K562 (cell line): ENCODE measurements around the gene ZMYND8. TPM values are rescaled to one million over a fixed set of nuclear protein-coding genes. Genes with fewer than 3 reads are reported as not detected.

Experiments
- CBX8 ChIP-seq: fragments of 200-600 bp; sonication (generic); IDR thresholded peaks from 2 replicates; pipeline ENCODE4 v1.6.1; 2012; ENCODE audit warnings: borderline replicate concordance, mixed run types, low read depth, mild to moderate bottlenecking, moderate library complexity, mixed read lengths, low read length, control low read depth, inconsistent platforms; ENCODE audit not compliant: poor library complexity, severe bottlenecking; ENCODE audit errors: extremely low read depth
- DMBX1 ChIP-seq: fragments of 250-450 bp; sonication (Bioruptor Pico); IDR thresholded peaks from 2 replicates; pipeline ENCODE4 v1.8.0; 2022; ENCODE audit warnings: inconsistent platforms, mild to moderate bottlenecking, moderate library complexity, borderline replicate concordance
- LCOR ChIP-seq: sonication (generic); formaldehyde crosslinking; IDR thresholded peaks from 2 replicates; pipeline ENCODE4 v1.8.0; 2022; ENCODE audit warnings: mild to moderate bottlenecking, missing genetic modification reagents
- MTA3 ChIP-seq: fragments of 450-650 bp; formaldehyde crosslinking; IDR thresholded peaks from 2 replicates; pipeline ENCODE4 v1.6.1; 2017; ENCODE audit warnings: mild to moderate bottlenecking, borderline replicate concordance
- NUFIP1 ChIP-seq: fragments of 450-650 bp; IDR thresholded peaks from 2 replicates; pipeline ENCODE4 v1.6.1; 2018; ENCODE audit not compliant: partially characterized antibody
- POLR3A ChIP-seq: IDR thresholded peaks from 2 replicates; pipeline ENCODE4 v1.6.1; 2011; ENCODE audit warnings: borderline replicate concordance, mild to moderate bottlenecking, moderate library complexity; ENCODE audit not compliant: insufficient read length, insufficient read depth; ENCODE audit errors: extremely low read depth
- SAP30 ChIP-seq: fragments of 200-600 bp; sonication (generic); IDR thresholded peaks from 2 replicates; pipeline ENCODE4 v1.6.1; 2012; ENCODE audit warnings: borderline replicate concordance, low read depth, mild to moderate bottlenecking, moderate library complexity, low read length, control low read depth, inconsistent platforms; ENCODE audit not compliant: insufficient read depth, poor library complexity, severe bottlenecking
- SRSF9 ChIP-seq: fragments of 200-400 bp; formaldehyde crosslinking; IDR thresholded peaks from 2 replicates; pipeline ENCODE4 v1.6.1; 2017; ENCODE audit warnings: low read depth, low read length, borderline replicate concordance
- TCF7L2 ChIP-seq: fragments of 150-350 bp; IDR thresholded peaks from 2 replicates; pipeline ENCODE4 v1.6.1; 2016; ENCODE audit warnings: low read depth, mild to moderate bottlenecking, low read length, moderate library complexity
- TRIM28 ChIP-seq: fragments of 450-650 bp; IDR thresholded peaks from 2 replicates; pipeline ENCODE4 v1.6.1; 2017
- ZNF140 ChIP-seq: fragments of 250-450 bp; sonication (Bioruptor Pico); IDR thresholded peaks from 2 replicates; pipeline ENCODE4 v1.8.0; 2021; ENCODE audit warnings: moderate library complexity, mild to moderate bottlenecking, inconsistent platforms
- ZNF232 ChIP-seq: sonication (generic); formaldehyde crosslinking; IDR thresholded peaks from 2 replicates; pipeline ENCODE4 v1.8.0; 2022; ENCODE audit warnings: mild to moderate bottlenecking, missing genetic modification reagents
- ZNF445 ChIP-seq: fragments of 250-450 bp; sonication (Bioruptor Pico); IDR thresholded peaks from 2 replicates; pipeline ENCODE4 v1.4.0; 2020; ENCODE audit warnings: low read depth, mild to moderate bottlenecking, moderate library complexity
- polyA plus RNA-seq, 8 experiments: library from polyadenylated mRNA; depleted of rRNA in 4 of 8; stranded (reverse) in 5 of 8; unstranded in 3 of 8; fragments of >200 nt; fragmentation: Nextera tagmentation in 2 of 8; fragmentation: Illumina TruSeq in 1 of 8; extraction: Ambion mirVana in 2 of 8; extraction: Trizol in 1 of 8; gene quantifications; 2 replicates each; pipeline versions ENCODE4 v1.2.1 to v1.2.3, GENCODE V29; 2011 to 2014; ENCODE audit warnings: inconsistent platforms in 1 of 8, missing spikeins in 1 of 8
- total RNA-seq, 7 experiments: library from RNA; depleted of rRNA in 6 of 7; stranded (reverse); fragments of >200 nt in 6 of 7; fragmentation: Illumina TruSeq in 2 of 7; extraction: Trizol in 2 of 7; gene quantifications; 2 replicates each; pipeline versions ENCODE4 v1.2.1 to v1.2.3, GENCODE V29; 2011 to 2021; ENCODE audit warnings: low replicate concordance in 1 of 7
- TF ChIP-seq, protein P1 (sequence below): fragments of 250-450 bp; sonication (Bioruptor Pico); IDR thresholded peaks from 2 replicates; pipeline ENCODE4 v1.4.0; 2020; ENCODE audit warnings: mild to moderate bottlenecking, moderate library complexity
- TF ChIP-seq, protein P2 (sequence below): sonication (generic); formaldehyde crosslinking; IDR thresholded peaks from 2 replicates; pipeline ENCODE4 v1.8.0; 2022; ENCODE audit warnings: missing genetic modification reagents, mild to moderate bottlenecking, borderline replicate concordance
- TF ChIP-seq, protein P3 (sequence below): sonication (generic); formaldehyde crosslinking; IDR thresholded peaks from 2 replicates; pipeline ENCODE4 v1.8.0; 2022; ENCODE audit warnings: missing genetic modification reagents, mild to moderate bottlenecking, moderate library complexity, borderline replicate concordance
- TF ChIP-seq, protein P4 (sequence below): sonication (generic); formaldehyde crosslinking; IDR thresholded peaks from 2 replicates; pipeline ENCODE4 v1.4.0; 2020; ENCODE audit warnings: mild to moderate bottlenecking, missing genetic modification reagents

ZMYND8 gene
- total and polyA plus RNA-seq, 9 of the 15 experiments (the other 6 are each of a cell fraction or from before 2014, with no cell fraction given), result 31.8 to 148 (median 71.9) TPM

DNA sequence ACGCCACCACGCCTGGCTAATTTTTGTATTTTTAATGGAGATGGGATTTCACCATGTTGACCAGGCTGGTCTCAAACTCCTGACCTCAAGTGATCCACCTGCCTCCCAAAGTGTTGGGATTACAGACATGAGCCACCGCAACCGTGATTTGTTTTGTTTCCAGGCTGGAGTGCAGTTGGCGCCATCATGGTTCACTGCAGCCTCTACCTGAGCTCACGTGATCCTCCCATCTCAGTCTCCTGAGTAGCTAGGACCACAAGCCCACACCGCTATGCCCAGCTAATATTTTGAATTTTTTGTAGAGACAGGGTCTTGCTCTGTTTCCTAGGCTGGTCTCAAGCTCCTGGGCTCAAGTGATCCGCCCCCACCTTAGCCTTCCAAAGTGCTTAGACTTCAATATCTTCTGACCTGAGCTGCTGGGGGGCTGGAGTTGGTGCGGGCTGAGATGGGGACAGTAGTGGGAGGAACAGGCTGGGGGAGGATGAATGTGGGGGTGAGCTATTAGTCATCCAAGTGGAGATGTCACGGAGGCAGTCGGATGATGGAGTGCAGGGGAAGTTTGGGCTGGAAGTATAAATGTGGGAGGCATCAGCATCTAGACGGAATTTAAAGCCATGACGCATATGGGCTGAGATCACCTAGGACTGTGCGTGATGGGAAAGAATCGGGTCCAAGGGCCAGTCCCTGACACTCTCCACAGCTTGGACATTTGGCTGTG is 23.1 kb upstream of the ZMYND8 start (continued):
- TF ChIP-seq, protein P1, sequence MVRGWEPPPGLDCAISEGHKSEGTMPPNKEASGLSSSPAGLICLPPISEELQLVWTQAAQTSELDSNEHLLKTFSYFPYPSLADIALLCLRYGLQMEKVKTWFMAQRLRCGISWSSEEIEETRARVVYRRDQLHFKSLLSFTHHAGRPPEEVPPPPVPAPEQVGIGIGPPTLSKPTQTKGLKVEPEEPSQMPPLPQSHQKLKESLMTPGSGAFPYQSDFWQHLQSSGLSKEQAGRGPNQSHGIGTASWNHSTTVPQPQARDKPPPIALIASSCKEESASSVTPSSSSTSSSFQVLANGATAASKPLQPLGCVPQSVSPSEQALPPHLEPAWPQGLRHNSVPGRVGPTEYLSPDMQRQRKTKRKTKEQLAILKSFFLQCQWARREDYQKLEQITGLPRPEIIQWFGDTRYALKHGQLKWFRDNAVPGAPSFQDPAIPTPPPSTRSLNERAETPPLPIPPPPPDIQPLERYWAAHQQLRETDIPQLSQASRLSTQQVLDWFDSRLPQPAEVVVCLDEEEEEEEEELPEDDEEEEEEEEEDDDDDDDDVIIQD, result no peak
- TF ChIP-seq SRSF9 (no peak), ZNF445 (CRISPR knock-in tag) (no peak), ZNF232 (CRISPR knock-in tag) (no peak), CBX8 (no peak), SAP30 (no peak), ZNF140 (CRISPR knock-in tag) (no peak), POLR3A (no peak), TCF7L2 (no peak), NUFIP1 (no peak), TRIM28 (no peak), DMBX1 (CRISPR knock-in tag) (no peak), MTA3 (peak; percentile 41; the same call in 1 of the 2 replicates), LCOR (CRISPR knock-in tag) (peak; percentile 85)
- TF ChIP-seq, protein P2, sequence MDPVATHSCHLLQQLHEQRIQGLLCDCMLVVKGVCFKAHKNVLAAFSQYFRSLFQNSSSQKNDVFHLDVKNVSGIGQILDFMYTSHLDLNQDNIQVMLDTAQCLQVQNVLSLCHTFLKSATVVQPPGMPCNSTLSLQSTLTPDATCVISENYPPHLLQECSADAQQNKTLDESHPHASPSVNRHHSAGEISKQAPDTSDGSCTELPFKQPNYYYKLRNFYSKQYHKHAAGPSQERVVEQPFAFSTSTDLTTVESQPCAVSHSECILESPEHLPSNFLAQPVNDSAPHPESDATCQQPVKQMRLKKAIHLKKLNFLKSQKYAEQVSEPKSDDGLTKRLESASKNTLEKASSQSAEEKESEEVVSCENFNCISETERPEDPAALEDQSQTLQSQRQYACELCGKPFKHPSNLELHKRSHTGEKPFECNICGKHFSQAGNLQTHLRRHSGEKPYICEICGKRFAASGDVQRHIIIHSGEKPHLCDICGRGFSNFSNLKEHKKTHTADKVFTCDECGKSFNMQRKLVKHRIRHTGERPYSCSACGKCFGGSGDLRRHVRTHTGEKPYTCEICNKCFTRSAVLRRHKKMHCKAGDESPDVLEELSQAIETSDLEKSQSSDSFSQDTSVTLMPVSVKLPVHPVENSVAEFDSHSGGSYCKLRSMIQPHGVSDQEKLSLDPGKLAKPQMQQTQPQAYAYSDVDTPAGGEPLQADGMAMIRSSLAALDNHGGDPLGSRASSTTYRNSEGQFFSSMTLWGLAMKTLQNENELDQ (CRISPR knock-in tag), result no peak
- TF ChIP-seq, protein P3, sequence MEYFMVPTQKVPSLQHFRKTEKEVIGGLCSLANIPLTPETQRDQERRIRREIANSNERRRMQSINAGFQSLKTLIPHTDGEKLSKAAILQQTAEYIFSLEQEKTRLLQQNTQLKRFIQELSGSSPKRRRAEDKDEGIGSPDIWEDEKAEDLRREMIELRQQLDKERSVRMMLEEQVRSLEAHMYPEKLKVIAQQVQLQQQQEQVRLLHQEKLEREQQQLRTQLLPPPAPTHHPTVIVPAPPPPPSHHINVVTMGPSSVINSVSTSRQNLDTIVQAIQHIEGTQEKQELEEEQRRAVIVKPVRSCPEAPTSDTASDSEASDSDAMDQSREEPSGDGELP (CRISPR knock-in tag), result 0 out of 2 replicates have a peak, but pooled peaks have one; percentile 32
- TF ChIP-seq, protein P4, sequence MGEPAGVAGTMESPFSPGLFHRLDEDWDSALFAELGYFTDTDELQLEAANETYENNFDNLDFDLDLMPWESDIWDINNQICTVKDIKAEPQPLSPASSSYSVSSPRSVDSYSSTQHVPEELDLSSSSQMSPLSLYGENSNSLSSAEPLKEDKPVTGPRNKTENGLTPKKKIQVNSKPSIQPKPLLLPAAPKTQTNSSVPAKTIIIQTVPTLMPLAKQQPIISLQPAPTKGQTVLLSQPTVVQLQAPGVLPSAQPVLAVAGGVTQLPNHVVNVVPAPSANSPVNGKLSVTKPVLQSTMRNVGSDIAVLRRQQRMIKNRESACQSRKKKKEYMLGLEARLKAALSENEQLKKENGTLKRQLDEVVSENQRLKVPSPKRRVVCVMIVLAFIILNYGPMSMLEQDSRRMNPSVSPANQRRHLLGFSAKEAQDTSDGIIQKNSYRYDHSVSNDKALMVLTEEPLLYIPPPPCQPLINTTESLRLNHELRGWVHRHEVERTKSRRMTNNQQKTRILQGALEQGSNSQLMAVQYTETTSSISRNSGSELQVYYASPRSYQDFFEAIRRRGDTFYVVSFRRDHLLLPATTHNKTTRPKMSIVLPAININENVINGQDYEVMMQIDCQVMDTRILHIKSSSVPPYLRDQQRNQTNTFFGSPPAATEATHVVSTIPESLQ (CRISPR knock-in tag), result no peak
